Measurements from ENCODE around the gene WBP2NL.

WBP2NL gene

DNA sequence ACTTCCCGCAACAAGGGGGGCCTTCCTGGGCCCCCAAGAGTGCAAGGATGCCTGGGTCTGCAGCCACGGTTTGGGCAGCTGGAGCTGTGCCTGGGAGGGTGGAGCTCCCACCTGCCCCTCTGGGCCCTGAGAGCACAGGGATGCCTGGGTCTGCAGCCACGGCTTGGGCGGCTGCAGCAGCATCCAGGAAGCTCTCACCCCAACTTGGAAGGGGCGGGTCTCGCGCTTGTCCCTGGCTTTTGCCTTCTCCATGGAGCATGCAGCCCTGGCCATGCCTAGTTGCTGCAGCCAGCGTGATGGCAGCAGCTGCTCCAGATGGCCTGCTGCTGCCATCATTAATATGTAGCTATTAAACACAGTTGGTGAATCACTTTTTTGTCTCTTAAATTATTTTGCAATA, 36.7 kb downstream of the WBP2NL start:
- H3K36me3 Mint-ChIP-seq (ENCODE audit: low read depth): no peaks in the 10 kb centered on the region
- no peaks in the 10 kb centered on the region for H3K27me3 Mint-ChIP-seq
- peaks cover 8% of the 10 kb centered on the region for H3K9me3 Mint-ChIP-seq
- no peak overlapping the region for H3K27ac Mint-ChIP-seq
- H3K4me1 Mint-ChIP-seq (ENCODE audit: low read depth): peaks cover 16% of the 10 kb centered on the region
- no peak overlapping the region for H3K4me3 Mint-ChIP-seq

DNA sequence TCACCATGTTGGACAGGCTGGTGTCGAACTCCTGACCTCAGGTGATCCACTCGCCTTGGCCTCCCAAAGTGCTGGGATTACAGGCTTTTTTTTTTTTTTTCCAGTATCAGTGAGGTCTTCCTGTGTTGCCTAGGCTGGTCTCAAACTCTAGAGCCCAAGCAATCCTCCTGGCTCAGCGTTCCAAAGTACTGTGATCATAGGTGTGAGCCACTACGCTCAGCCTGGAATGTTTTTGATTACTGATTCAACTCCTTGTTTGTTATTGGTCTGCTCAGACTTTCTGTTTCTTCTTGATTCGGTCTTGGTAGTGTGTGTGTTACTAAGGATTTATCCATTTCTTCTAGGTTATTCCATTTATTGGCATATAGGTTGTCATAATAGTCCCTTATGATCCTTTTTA, 40.7 kb downstream of the WBP2NL start:
- no peaks in the 10 kb centered on the region for H3K4me1 Mint-ChIP-seq (ENCODE audit: low read depth)
- no peak overlapping the region for H3K4me3 Mint-ChIP-seq
- H3K9me3 Mint-ChIP-seq: peaks cover 12% of the 10 kb centered on the region
- H3K36me3 Mint-ChIP-seq (ENCODE audit: low read depth): peaks cover 14% of the 10 kb centered on the region
- peaks cover 7% of the 10 kb centered on the region for H3K27me3 Mint-ChIP-seq
- no peak overlapping the region for H3K27ac Mint-ChIP-seq

GRCh38 chr22:42041784-42042183, 43.2 kb downstream of the WBP2NL start:
- peaks cover 8% of the 10 kb centered on the region for H3K9me3 Mint-ChIP-seq

GRCh38 chr22:42050641-42051180, 52.1 kb downstream of the WBP2NL start:
- Mint-ChIP-seq H3K36me3 (ENCODE audit: low read depth) (no peaks in the 10 kb centered on the region), H3K4me1 (ENCODE audit: low read depth) (no peaks in the 10 kb centered on the region), H3K27ac (no peak overlapping the region), H3K4me3 (no peak overlapping the region), H3K27me3 (no peaks in the 10 kb centered on the region), H3K9me3 (no peaks in the 10 kb centered on the region)

More at GRCh38 chr22:42041784-42042183, 43.2 kb downstream of the WBP2NL start:
- H3K4me1 Mint-ChIP-seq (ENCODE audit: low read depth): no peaks in the 10 kb centered on the region
- H3K27me3 Mint-ChIP-seq: peaks cover 7% of the 10 kb centered on the region
- no peak overlapping the region for H3K27ac Mint-ChIP-seq
- peaks cover 14% of the 10 kb centered on the region for H3K36me3 Mint-ChIP-seq (ENCODE audit: low read depth)
- H3K4me3 Mint-ChIP-seq: no peak overlapping the region

DNA sequence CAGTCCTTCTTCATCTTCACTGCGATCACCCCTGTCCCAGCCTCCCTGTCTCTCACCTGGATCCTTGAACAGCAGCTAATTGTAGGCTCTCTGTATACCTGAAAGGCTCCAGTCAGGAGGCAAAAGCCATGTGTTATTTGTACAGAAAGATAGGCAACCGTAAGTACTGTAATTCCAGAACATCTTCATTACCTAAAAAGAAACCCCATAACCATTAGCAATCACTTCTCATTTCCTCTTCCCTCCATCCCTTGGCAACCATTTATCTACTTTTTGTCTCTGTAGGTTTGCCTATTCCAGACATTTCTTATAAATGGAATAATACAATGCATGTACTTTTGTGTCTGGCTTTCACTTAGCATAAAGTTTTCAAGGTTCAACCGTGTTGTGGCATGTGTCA, 54.2 kb downstream of the WBP2NL start:
- Mint-ChIP-seq H3K9me3 (peaks cover 10% of the 10 kb centered on the region), H3K4me3 (no peak overlapping the region), H3K4me1 (ENCODE audit: low read depth) (no peaks in the 10 kb centered on the region), H3K27ac (no peak overlapping the region), H3K36me3 (ENCODE audit: low read depth) (peaks cover 11% of the 10 kb centered on the region), H3K27me3 (no peaks in the 10 kb centered on the region)

GRCh38 chr22:42056757-42057511, 58.3 kb downstream of the WBP2NL start:
- Mint-ChIP-seq H3K27me3 (no peaks in the 10 kb centered on the region), H3K9me3 (peaks cover 10% of the 10 kb centered on the region), H3K4me1 (ENCODE audit: low read depth) (no peaks in the 10 kb centered on the region), H3K4me3 (no peak overlapping the region), H3K27ac (no peak overlapping the region), H3K36me3 (ENCODE audit: low read depth) (peaks cover 39% of the 10 kb centered on the region)

GRCh38 chr22:42060489-42060888, 61.9 kb downstream of the WBP2NL start:
- no peaks in the 10 kb centered on the region for H3K27me3 Mint-ChIP-seq
- H3K36me3 Mint-ChIP-seq (ENCODE audit: low read depth): peaks cover 46% of the 10 kb centered on the region
- H3K27ac Mint-ChIP-seq: no peak overlapping the region
- H3K9me3 Mint-ChIP-seq: peaks cover 10% of the 10 kb centered on the region
- H3K4me1 Mint-ChIP-seq (ENCODE audit: low read depth): no peaks in the 10 kb centered on the region
- no peak overlapping the region for H3K4me3 Mint-ChIP-seq

GRCh38 chr22:42061041-42061440, 62.5 kb downstream of the WBP2NL start:
- Mint-ChIP-seq H3K9me3 (peaks cover 10% of the 10 kb centered on the region), H3K4me3 (no peak overlapping the region), H3K36me3 (ENCODE audit: low read depth) (peaks cover 48% of the 10 kb centered on the region), H3K27me3 (no peaks in the 10 kb centered on the region), H3K27ac (no peak overlapping the region), H3K4me1 (ENCODE audit: low read depth) (no peaks in the 10 kb centered on the region)

GRCh38 chr22:42062506-42063170, 64.0 kb downstream of the WBP2NL start:
- no peaks in the 10 kb centered on the region for H3K27me3 Mint-ChIP-seq
- no peaks in the 10 kb centered on the region for H3K9me3 Mint-ChIP-seq
- no peaks in the 10 kb centered on the region for H3K4me1 Mint-ChIP-seq (ENCODE audit: low read depth)
- peaks cover 42% of the 10 kb centered on the region for H3K36me3 Mint-ChIP-seq (ENCODE audit: low read depth)
- no peak overlapping the region for H3K27ac Mint-ChIP-seq
- H3K4me3 Mint-ChIP-seq: no peak overlapping the region

GRCh38 chr22:42064629-42065028, 66.0 kb downstream of the WBP2NL start:
- H3K4me1 Mint-ChIP-seq (ENCODE audit: low read depth): no peaks in the 10 kb centered on the region
- H3K36me3 Mint-ChIP-seq (ENCODE audit: low read depth): peaks cover 25% of the 10 kb centered on the region
- no peaks in the 10 kb centered on the region for H3K9me3 Mint-ChIP-seq
- no peak overlapping the region for H3K27ac Mint-ChIP-seq
- no peak overlapping the region for H3K4me3 Mint-ChIP-seq
- no peaks in the 10 kb centered on the region for H3K27me3 Mint-ChIP-seq

DNA sequence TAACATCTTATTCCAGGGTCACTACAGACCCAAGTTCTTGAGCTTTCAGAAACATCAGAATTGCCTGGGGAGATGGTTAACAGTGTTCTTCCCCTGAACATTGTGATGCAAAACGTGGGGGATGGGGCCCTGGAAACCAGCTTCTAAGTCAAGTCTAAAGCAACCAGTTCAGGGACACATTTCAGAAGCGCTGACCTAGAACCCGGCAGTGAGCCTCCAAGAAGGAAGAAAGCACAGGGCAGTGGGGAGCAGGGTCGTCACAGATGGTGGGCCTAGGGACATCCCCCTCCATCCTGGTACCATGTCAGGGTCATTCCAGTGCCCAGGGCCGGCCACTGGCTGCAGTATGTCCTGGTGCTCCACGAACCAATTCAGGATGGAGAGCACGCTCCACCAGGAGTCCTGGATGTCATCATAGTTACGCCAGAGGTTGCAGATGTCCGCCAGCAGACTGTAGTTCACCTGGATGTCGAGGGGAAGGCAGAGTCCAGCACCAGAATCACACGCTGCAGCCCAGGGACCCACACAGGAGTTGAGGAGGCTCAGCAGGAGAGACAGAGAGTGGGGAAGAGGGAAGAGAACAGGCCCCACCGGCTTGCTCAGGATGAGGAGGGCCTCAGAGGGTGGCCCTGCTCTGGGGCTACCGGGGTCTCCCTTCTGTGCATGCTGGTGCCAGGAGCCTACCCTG, 67.0 kb downstream of the WBP2NL start:
- Mint-ChIP-seq H3K4me3 (no peak overlapping the region), H3K4me1 (ENCODE audit: low read depth) (peaks cover 4% of the 10 kb centered on the region), H3K27me3 (no peaks in the 10 kb centered on the region), H3K9me3 (no peaks in the 10 kb centered on the region), H3K36me3 (ENCODE audit: low read depth) (peaks cover 19% of the 10 kb centered on the region), H3K27ac (no peak overlapping the region)

DNA sequence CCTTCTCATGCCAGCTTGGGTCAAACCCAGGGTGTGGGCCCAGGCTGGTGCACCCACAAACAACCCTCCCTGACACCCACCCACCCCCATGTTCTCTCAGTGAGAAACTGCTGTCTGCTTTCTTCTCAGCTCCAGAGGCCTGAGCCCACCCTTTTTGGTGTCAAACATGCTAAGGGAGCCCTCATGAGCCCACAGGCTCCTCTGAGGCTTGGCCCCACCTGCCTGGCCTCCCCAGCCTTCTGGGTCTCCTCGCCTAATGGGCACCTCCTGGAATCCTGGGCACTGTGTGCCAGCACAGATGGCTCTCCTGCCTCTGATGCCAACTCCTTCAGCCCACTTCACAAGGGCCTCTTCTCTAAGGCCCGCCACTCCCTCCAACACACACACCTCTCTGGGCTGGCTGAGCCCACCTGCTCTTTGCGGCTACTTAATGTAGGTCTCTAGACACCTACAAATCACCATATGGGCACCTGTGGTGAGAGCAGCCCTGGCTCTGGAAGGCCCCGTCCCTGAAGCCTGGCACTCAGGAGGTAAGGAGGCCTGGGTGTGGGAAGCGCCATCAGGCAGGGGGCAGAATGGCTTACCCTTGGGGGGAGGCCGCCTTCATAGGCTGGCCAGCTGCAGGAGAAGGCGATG, 67.7 kb downstream of the WBP2NL start:
- H3K4me1 Mint-ChIP-seq (ENCODE audit: low read depth): peaks cover 10% of the 10 kb centered on the region
- H3K36me3 Mint-ChIP-seq (ENCODE audit: low read depth): peaks cover 14% of the 10 kb centered on the region
- H3K27me3 Mint-ChIP-seq: no peaks in the 10 kb centered on the region
- H3K9me3 Mint-ChIP-seq: no peaks in the 10 kb centered on the region
- H3K4me3 Mint-ChIP-seq: no peak overlapping the region
- no peak overlapping the region for H3K27ac Mint-ChIP-seq

DNA sequence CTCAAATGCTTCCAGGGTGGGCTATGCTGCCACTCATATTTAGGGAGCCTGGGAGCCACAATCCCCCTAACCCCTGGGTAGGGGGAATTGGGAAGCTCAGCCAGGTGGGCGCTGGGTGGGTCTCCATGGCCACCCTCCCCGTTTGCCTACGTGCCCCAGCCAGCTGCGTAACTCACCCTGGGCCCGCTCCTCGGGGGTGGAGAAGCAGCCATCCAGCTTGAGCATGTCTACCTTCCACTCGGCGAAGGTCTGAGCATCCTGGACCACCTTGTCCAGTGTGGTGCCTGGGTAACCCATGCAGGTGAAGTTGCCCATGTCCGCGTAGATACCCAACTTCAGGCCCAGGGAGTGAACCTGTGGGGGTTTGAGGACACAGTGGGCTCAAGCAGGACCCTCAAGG, 68.3 kb downstream of the WBP2NL start:
- Mint-ChIP-seq H3K4me3 (no peak overlapping the region), H3K36me3 (ENCODE audit: low read depth) (peaks cover 14% of the 10 kb centered on the region), H3K27ac (no peak overlapping the region), H3K9me3 (no peaks in the 10 kb centered on the region), H3K4me1 (ENCODE audit: low read depth) (peaks cover 16% of the 10 kb centered on the region), H3K27me3 (no peaks in the 10 kb centered on the region)

DNA sequence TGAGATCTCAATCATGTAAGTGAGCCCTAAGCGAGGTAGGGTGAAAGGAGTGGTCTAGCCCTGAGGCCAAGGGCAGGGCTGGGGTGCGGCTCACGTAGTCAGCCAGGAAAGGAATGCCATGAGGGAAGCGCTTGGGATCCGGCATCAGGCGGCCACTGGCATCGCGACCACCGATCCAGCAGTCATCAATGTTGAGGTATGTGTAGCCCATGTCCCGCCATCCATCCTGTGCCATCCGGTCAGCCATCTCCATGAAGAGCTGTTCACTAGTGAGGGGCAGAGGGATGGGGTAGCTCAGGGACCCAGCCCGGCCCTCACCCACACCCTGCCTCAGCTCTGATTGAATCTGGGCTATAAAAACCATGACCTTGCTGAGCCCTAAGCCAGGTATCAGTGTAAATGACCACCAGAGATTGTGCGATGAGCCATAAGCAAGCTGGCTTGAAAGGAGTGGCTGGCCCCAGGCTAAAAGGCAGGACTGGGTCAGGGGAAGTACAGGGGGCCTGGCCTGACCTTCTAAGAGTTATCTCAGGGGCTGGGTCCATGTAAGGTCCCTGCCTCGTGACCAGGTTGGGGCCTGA, 69.2 kb downstream of the WBP2NL start:
- Mint-ChIP-seq H3K27ac (no peak overlapping the region), H3K36me3 (ENCODE audit: low read depth) (peaks cover 14% of the 10 kb centered on the region), H3K4me1 (ENCODE audit: low read depth) (peaks cover 16% of the 10 kb centered on the region), H3K27me3 (no peaks in the 10 kb centered on the region), H3K4me3 (no peak overlapping the region), H3K9me3 (no peaks in the 10 kb centered on the region)
